HepG2 (cell line): ENCODE results near the gene HNRNPR. TPM values are rescaled to one million over a fixed set of nuclear protein-coding genes. Genes with fewer than 3 reads are reported as not detected.

Experiments
- ATAC-seq: fragments of 200-7000 bp; cut with Tn5 transposase; 3 replicates; pipeline ENCODE4 v1.9.1; 2020; ENCODE audit warnings: mild to moderate bottlenecking, moderate library complexity
- Bru-seq: library from RNA; stranded (reverse); fragments of 400-500 nt; gene quantifications from one replicate; lab custom pipeline; 2021; lab: Mats Ljungman, UMichigan
- BruChase-seq, 2 experiments: library from RNA; stranded (reverse); fragments of 400-500 nt; gene quantifications; one replicate each; lab custom pipeline; 2021; lab: Mats Ljungman, UMichigan
- BruUV-seq: library from RNA; stranded (reverse); fragments of 400-500 nt; replicated peaks from 2 replicates; lab custom pipeline; 2021; lab: Mats Ljungman, UMichigan
- CTCF ChIA-PET: fragments of 300-600 bp; formaldehyde crosslinking; extraction: SDS; loops from one replicate; lab custom pipeline; 2021; ENCODE audit warnings: low total read pairs, inconsistent platforms, low intra/inter-chr PET ratio; lab: Yijun Ruan, JAX
- POLR2A ChIA-PET: fragments of 350-600 bp; sonication (Branson Sonifier 250); formaldehyde crosslinking; loops from one replicate; lab custom pipeline; 2020; ENCODE audit warnings: antibody characterized with exemption, inconsistent platforms; lab: Yijun Ruan, JAX
- DNase-seq: peaks from one replicate; pipeline ENCODE4 v3.0.0-alpha.2; 2015; ENCODE audit warnings: low spot score
- FAIRE-seq: peaks from 3 replicates; lab custom pipeline; 2011; peaks lifted over from hg19 to GRCh38; lab: Jason Lieb, UNC
- H2AFZ ChIP-seq: one replicate; pipeline ENCODE4 v1.6.1; 2011; ENCODE audit warnings: low read length, inconsistent platforms
- H3K27ac ChIP-seq: fragments of 300-600 bp; 3 replicates; pipeline ENCODE4 v1.8.0; 2011; ENCODE audit warnings: mixed run types, mild to moderate bottlenecking, mixed read lengths, low read length, inconsistent platforms; ENCODE audit not compliant: insufficient read depth; ENCODE audit errors: extremely low read length
- H3K27me3 ChIP-seq, 2 experiments: fragments of 200-600 bp in 1 of 2; 2 replicates in 1 of 2; 3 replicates in 1 of 2; pipeline versions ENCODE4 v1.6.0 to v1.8.0; 2011; ENCODE audit warnings: low read length in 2 of 2, mild to moderate bottlenecking in 2 of 2, moderate library complexity in 2 of 2, inconsistent platforms in 1 of 2; ENCODE audit not compliant: insufficient read depth in 2 of 2, control insufficient read depth in 1 of 2
- H3K36me3 ChIP-seq, 2 experiments: fragments of 200-600 bp in 1 of 2; replicated peaks in 1 of 2; 2 replicates in 1 of 2; 3 replicates in 1 of 2; pipeline versions ENCODE4 v1.5.1 to v1.8.0; 2011; ENCODE audit warnings: low read length in 2 of 2, inconsistent platforms in 1 of 2; ENCODE audit not compliant: insufficient read depth in 2 of 2, control insufficient read depth in 1 of 2
- H3K4me1 ChIP-seq: 2 replicates; pipeline ENCODE4 v1.5.1; 2012; ENCODE audit warnings: low read length, inconsistent platforms; ENCODE audit not compliant: insufficient read depth
- H3K4me2 ChIP-seq: 2 replicates; pipeline ENCODE4 v1.6.0; 2011; ENCODE audit warnings: low read depth, low read length, inconsistent platforms
- H3K4me3 ChIP-seq, 3 experiments: fragments of 200-600 bp in 1 of 3; sonication (generic), shearing (Covaris generic) in 1 of 3; replicated peaks in 1 of 3; 2 replicates each; pipeline ENCODE4 v1.5.1; 2011 to 2016; ENCODE audit warnings: low read length in 3 of 3, inconsistent platforms in 2 of 3, low read depth in 2 of 3, mild to moderate bottlenecking in 2 of 3, control low read depth in 1 of 3, mixed read lengths in 1 of 3; ENCODE audit not compliant: insufficient read depth in 1 of 3
- H3K79me2 ChIP-seq: one replicate; pipeline ENCODE4 v1.6.1; 2011; ENCODE audit warnings: low read length, inconsistent platforms; ENCODE audit not compliant: insufficient read depth
- H3K9ac ChIP-seq: 2 replicates; pipeline ENCODE4 v1.6.0; 2011; ENCODE audit warnings: mild to moderate bottlenecking, low read depth, low read length, inconsistent platforms; ENCODE audit not compliant: insufficient read depth
- H3K9me3 ChIP-seq: 2 replicates; pipeline ENCODE4 v1.5.1; 2012; ENCODE audit warnings: mild to moderate bottlenecking, low read length
- H4K20me1 ChIP-seq: 2 replicates; pipeline ENCODE4 v1.6.0; 2011; ENCODE audit warnings: inconsistent platforms, mild to moderate bottlenecking, low read length, moderate library complexity; ENCODE audit not compliant: insufficient read depth
- ARID5B ChIP-seq: IDR thresholded peaks from 2 replicates; pipeline ENCODE4 v1.4.0; 2020; ENCODE audit warnings: mild to moderate bottlenecking, missing genetic modification reagents
- ETV5 ChIP-seq: IDR thresholded peaks from 2 replicates; pipeline ENCODE4 v1.6.1; 2018; ENCODE audit warnings: missing biosample characterization, missing genetic modification reagents, inconsistent platforms, borderline replicate concordance
- NR3C1 ChIP-seq: sonication (generic); formaldehyde crosslinking; IDR thresholded peaks from 2 replicates; pipeline ENCODE4 v1.4.0; 2020; ENCODE audit warnings: missing genetic modification reagents
- SAFB2 ChIP-seq: sonication (generic); formaldehyde crosslinking; IDR thresholded peaks from 2 replicates; pipeline ENCODE4 v1.5.1; 2020; ENCODE audit warnings: missing genetic modification reagents, low read depth, mild to moderate bottlenecking, borderline replicate concordance
- SP2 ChIP-seq: sonication (generic); formaldehyde crosslinking; IDR thresholded peaks from 2 replicates; pipeline ENCODE4 v1.5.1; 2020; ENCODE audit warnings: mild to moderate bottlenecking, missing genetic modification reagents
- ZXDC ChIP-seq: sonication (generic); formaldehyde crosslinking; IDR thresholded peaks from 2 replicates; pipeline ENCODE4 v1.5.0; 2020; ENCODE audit warnings: mild to moderate bottlenecking, missing genetic modification reagents
- WGBS: methylation state at CpG from one replicate; pipeline ENCODE4 v1.1.6; 2017; ENCODE audit warnings: low lambda C conversion rate; 5-methylcytosine and 5-hydroxymethylcytosine counted together
- in situ Hi-C: cut with HindIII; loops from 2 replicates; pipeline ENCODE4 v1.10.0; 2017; ENCODE audit warnings: low pct_unique_long_range_greater_than_20kb; ENCODE audit not compliant: extremely low pct_ligation_motif_present
- intact Hi-C: fragments of 100-400 bp; cut with micrococcal nuclease; formaldehyde crosslinking; loops from one replicate; pipeline ENCODE4 v1.10.0; 2022; ENCODE audit not compliant: unreplicated experiment
- long read RNA-seq, 2 experiments: library from RNA in 1 of 2; library from polyadenylated mRNA in 1 of 2; stranded (forward) in 1 of 2; unstranded in 1 of 2; transcript quantifications; one replicate each; pipeline ENCODE4 v2.0.0, GENCODE V29; 2019 to 2022
- polyA minus RNA-seq, 3 experiments: library from RNA; depleted of rRNA, polyadenylated mRNA; stranded (reverse); fragments of >200 nt; gene quantifications; 2 replicates each; pipeline ENCODE4 v1.2.3, GENCODE V29; 2011; ENCODE audit warnings: low replicate concordance in 1 of 3
- polyA plus RNA-seq, 8 experiments: library from polyadenylated mRNA; depleted of rRNA in 3 of 8; stranded (reverse) in 7 of 8; unstranded in 1 of 8; fragments of >200 nt; fragmentation: Illumina TruSeq in 4 of 8; extraction: Trizol in 4 of 8; gene quantifications; 2 replicates each; pipeline versions ENCODE4 v1.2.1 to v1.2.3, GENCODE V29; 2011 to 2016; ENCODE audit warnings: low read depth in 4 of 8, missing spikeins in 1 of 8, mixed read lengths in 1 of 8; ENCODE audit not compliant: insufficient read depth in 1 of 8
- total RNA-seq, 5 experiments: library from RNA; depleted of rRNA; stranded (reverse); fragments of >200 nt; fragmentation: Illumina TruSeq; extraction: Trizol; gene quantifications; 2 replicates each; pipeline ENCODE4 v1.2.3, GENCODE V29; 2016; ENCODE audit warnings: low read depth in 1 of 5

Gene HNRNPR
- total RNA-seq (2016; rRNA removed; fragmentation: Illumina TruSeq; extraction: Trizol) (216 and 303 TPM in 2 replicates), polyA plus RNA-seq (2011; rRNA removed) (93.6 and 133 TPM in 2 replicates), polyA minus RNA-seq (2011; rRNA and poly(A)+ RNA removed; ENCODE audit: low replicate concordance) (55.1 and 153 TPM in 2 replicates), Bru-seq, nascent RNA (percentile 97 among the genes with signal in this experiment), BruChase-seq, experiment 1, labeled RNA remaining after a 6-hour chase (percentile 98 among the genes with signal in this experiment), BruChase-seq, experiment 2, labeled RNA remaining after a 2-hour chase (percentile 97 among the genes with signal in this experiment)
- 17.8 and 18.7 TPM in 2 replicates for total RNA-seq (2016; cell fraction: cytosol; rRNA removed; fragmentation: Illumina TruSeq; extraction: Trizol; ENCODE audit: low read depth)
- 220 and 303 TPM in 2 replicates for total RNA-seq (2016; cell fraction: insoluble cytoplasmic fraction; rRNA removed; fragmentation: Illumina TruSeq; extraction: Trizol)
- total RNA-seq (2016; cell fraction: membrane; rRNA removed; fragmentation: Illumina TruSeq; extraction: Trizol): 54.4 and 60.8 TPM in 2 replicates
- 120 and 127 TPM in 2 replicates for total RNA-seq (2016; cell fraction: nucleus; rRNA removed; fragmentation: Illumina TruSeq; extraction: Trizol)
- 55.9 and 84.1 TPM in 2 replicates for polyA plus RNA-seq (2011; cell fraction: cytosol; rRNA removed)
- 20.7 and 25.3 TPM in 2 replicates for polyA plus RNA-seq (2011; cell fraction: nucleus; rRNA removed)
- polyA plus RNA-seq (2012): 82.4 and 94.8 TPM in 2 replicates
- 13.1 and 13.2 TPM in 2 replicates for polyA plus RNA-seq (2016; cell fraction: cytosol; fragmentation: Illumina TruSeq; extraction: Trizol; ENCODE audit: low read depth)
- 325 and 342 TPM in 2 replicates for polyA plus RNA-seq (2016; cell fraction: insoluble cytoplasmic fraction; fragmentation: Illumina TruSeq; extraction: Trizol; ENCODE audit: low read depth)
- polyA plus RNA-seq (2016; cell fraction: membrane; fragmentation: Illumina TruSeq; extraction: Trizol; ENCODE audit: low read depth): 41.5 and 41.9 TPM in 2 replicates
- 149 and 155 TPM in 2 replicates for polyA plus RNA-seq (2016; cell fraction: nucleus; fragmentation: Illumina TruSeq; extraction: Trizol; ENCODE audit: insufficient read depth, low read depth)
- 59.6 and 62.2 TPM in 2 replicates for polyA minus RNA-seq (2011; cell fraction: cytosol; rRNA and poly(A)+ RNA removed)
- 145 and 152 TPM in 2 replicates for polyA minus RNA-seq (2011; cell fraction: nucleus; rRNA and poly(A)+ RNA removed)
- long read RNA-seq, experiment 1, full-length matches to known transcripts: 53 of 196 reads
- long read RNA-seq, experiment 1, partial matches to known transcripts: 62 of 196 reads
- long read RNA-seq, experiment 1, other reads (novel, unspliced or antisense): 81 of 196 reads
- long read RNA-seq, experiment 2, full-length matches to known transcripts: 37 of 165 reads
- long read RNA-seq, experiment 2, partial matches to known transcripts: 64 of 165 reads
- long read RNA-seq, experiment 2, other reads (novel, unspliced or antisense): 64 of 165 reads

GRCh38 chr1:23344111-23344986 is at the start of gene HNRNPR:
HNRNPR (minus strand) TSS chr1:23344284; CDS start chr1:23341008, 3,276 bp downstream.
- Histone ChIP-seq H4K20me1 (peaks cover 42% of the 10 kb centered on the region), H3K27ac (peak within 1 kb of the TSS; percentile 94), H3K27me3 (no peaks in the 10 kb centered on the region; a peak in 2 of 5 replicates), H3K9ac (peak within 1 kb of the TSS; percentile 95), H3K4me3 (peak within 1 kb of the TSS; percentile 81 to 83 (median 83)), H3K4me1 (peaks cover 31% of the 10 kb centered on the region), H3K4me2 (peak within 1 kb of the TSS; percentile 93), H3K9me3 (no peaks in the 10 kb centered on the region), H3K79me2 (peaks cover 45% of the 10 kb centered on the region), H2AFZ (peak within 1 kb of the TSS; percentile 74), H3K36me3 (no peaks in the 10 kb centered on the region)
- POLR2A ChIA-PET: interaction anchor here (0.7 to 3.6 kb wide), 33 partner anchors 9 to 481 kb away, joined by 3 to 130 read pairs (median 4); partner anchors contain the start of genes ASAP3, E2F2, HMGCL and KDM1A
- BruUV-seq: no TSS peak
- intact Hi-C loops: loop anchor here (2.0 kb wide), 1 partner anchor 24 kb away; the partner anchor contains the start of gene ZNF436
- in situ Hi-C loops: loop anchor here (10.0 kb wide), 1 partner anchor 190 kb away; the partner anchor contains the start of gene E2F2
- 2% methylated on average over 31 of the region's 87 CpGs for WGBS
- FAIRE-seq (peak; percentile 62), DNase-seq (peak; percentile 99), ATAC-seq (peak; percentile 97)
- CTCF ChIA-PET: no interaction called here
- TF ChIP-seq ETV5 (peak; percentile 63; the same call in 1 of the 2 replicates), ARID5B (CRISPR knock-in tag) (peak; percentile 4; the same call in 1 of the 2 replicates), ZXDC (peak; percentile 100), SP2 (CRISPR knock-in tag) (peak; percentile 97), SAFB2 (CRISPR knock-in tag) (peak; percentile 67), NR3C1 (CRISPR knock-in tag) (no peak)
